CD4-positive, alpha-beta T cell (primary cell): Measurements from ENCODE around the gene NARS2. TPM values are rescaled to one million over a fixed set of nuclear protein-coding genes. Genes with fewer than 3 reads are reported as not detected.
A peak's percentile ranks its signal among the peaks of the same experiment; 100 is the strongest.

Experiments used
- ATAC-seq: fragments of 200-7000 bp; cut with Tn5 transposase; one replicate; pipeline ENCODE4 v1.10.0; 2022; ENCODE audit warnings: mild to moderate bottlenecking; ENCODE audit not compliant: poor library complexity
- CTCF ChIA-PET: fragments of 350-600 bp; sonication (Branson Sonifier 250); formaldehyde crosslinking; loops from one replicate; lab custom pipeline; 2021; ENCODE audit warnings: antibody characterized with exemption, inconsistent platforms; lab: Charles Lee
- POLR2A ChIA-PET: fragments of 350-600 bp; sonication (Branson Sonifier 250); formaldehyde crosslinking; loops from one replicate; lab custom pipeline; 2021; ENCODE audit warnings: antibody characterized with exemption, inconsistent platforms; lab: Charles Lee
- DNase-seq, 14 experiments: peaks; one replicate each; pipeline ENCODE4 v3.0.0-alpha.2; 2013 to 2020; ENCODE audit warnings: mixed read lengths in 2 of 14
- H3K27ac ChIP-seq, 2 donors: one replicate each; pipeline versions ENCODE4 v1.5.1 to v1.7.0; 2013; ENCODE audit warnings: low read length in 2 of 2, low read depth in 1 of 2, mild to moderate bottlenecking in 1 of 2
- H3K27me3 ChIP-seq, 2 experiments: 1 replicate in 1 of 2; 2 replicates in 1 of 2; pipeline versions ENCODE4 v1.6.1 to v1.7.0; 2013; ENCODE audit warnings: low read length in 2 of 2, control low read depth in 1 of 2, mild to moderate bottlenecking in 1 of 2, moderate library complexity in 1 of 2; ENCODE audit not compliant: insufficient read depth in 2 of 2, control insufficient read depth in 1 of 2
- H3K36me3 ChIP-seq: one replicate; pipeline ENCODE4 v1.6.1; 2013; ENCODE audit warnings: low read length, control low read depth; ENCODE audit not compliant: insufficient read depth
- H3K4me1 ChIP-seq: one replicate; pipeline ENCODE4 v1.6.1; 2013; ENCODE audit warnings: low read length, control low read depth; ENCODE audit not compliant: insufficient read depth
- H3K4me3 ChIP-seq: one replicate; pipeline ENCODE4 v1.5.1; 2013; ENCODE audit warnings: mild to moderate bottlenecking, low read length, moderate library complexity
- H3K9me3 ChIP-seq, 2 experiments: 1 replicate in 1 of 2; 2 replicates in 1 of 2; pipeline versions ENCODE4 v1.6.1 to v1.7.0; 2013; ENCODE audit warnings: low read length in 2 of 2, mild to moderate bottlenecking in 2 of 2, control low read depth in 1 of 2, moderate library complexity in 1 of 2; ENCODE audit not compliant: control insufficient read depth in 1 of 2, insufficient read depth in 1 of 2
- H3K27ac Mint-ChIP-seq: one replicate; pipeline ENCODE4 v1.8.0; 2020; ENCODE audit warnings: mixed read lengths
- H3K27me3 Mint-ChIP-seq: one replicate; pipeline ENCODE4 v1.8.0; 2021; ENCODE audit warnings: mixed read lengths
- H3K36me3 Mint-ChIP-seq: one replicate; pipeline ENCODE4 v1.8.0; 2021; ENCODE audit warnings: low read depth, mixed read lengths
- H3K4me1 Mint-ChIP-seq: one replicate; pipeline ENCODE4 v1.8.0; 2021; ENCODE audit warnings: low read depth, mixed read lengths
- H3K4me3 Mint-ChIP-seq: one replicate; pipeline ENCODE4 v1.8.0; 2020; ENCODE audit warnings: mild to moderate bottlenecking, mixed read lengths
- H3K9me3 Mint-ChIP-seq: one replicate; pipeline ENCODE4 v1.8.0; 2020; ENCODE audit warnings: mixed read lengths
- intact Hi-C, 2 experiments: fragments of 100-400 bp; cut with DNase I in 1 of 2; cut with micrococcal nuclease in 1 of 2; formaldehyde crosslinking; loops; one replicate each; pipeline versions ENCODE4 v1.15.1 to v1.9.0; 2023 to 2025; cut with DNase I, micrococcal nuclease
- total RNA-seq, 174 experiments: library from RNA in 2 of 174; stranded (reverse) in 2 of 174; gene quantifications; one replicate each; pipeline ENCODE4 v1.2.3 and lab custom pipeline; 2021 to 2026
- TF ChIP-seq, protein P1 (sequence below): fragments of 200-600 bp; IDR thresholded peaks from one replicate; pipeline ENCODE4 v1.8.0; 2022; ENCODE audit warnings: antibody characterized with exemption, mild to moderate bottlenecking

The NARS2 gene
- total RNA-seq, 2 experiments from 2014 or later: 8.7 to 9.3 TPM

DNA sequence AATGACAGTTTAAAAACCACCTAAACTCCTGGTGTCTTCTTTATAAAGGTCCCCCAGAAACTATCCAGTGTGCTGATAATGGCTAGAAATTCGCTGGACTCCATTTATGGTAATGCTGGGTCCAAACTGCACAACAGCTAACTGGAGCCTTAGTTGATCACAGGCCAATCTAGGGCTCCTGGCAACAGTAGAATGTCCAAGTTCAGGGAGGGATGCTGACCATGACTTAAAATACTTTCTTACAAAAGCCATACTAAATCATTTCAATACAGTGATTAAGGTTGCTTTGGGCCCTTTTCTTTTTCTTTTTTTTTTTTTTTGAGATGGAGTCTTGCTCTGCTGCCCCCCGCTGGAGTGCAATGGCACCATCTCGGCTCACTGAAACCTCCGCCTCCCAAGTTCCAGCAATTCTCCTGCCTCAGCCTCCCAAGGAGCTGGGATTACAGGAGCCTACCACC is 142.6 kb downstream of the NARS2 start:
- H3K27me3 Mint-ChIP-seq: no peaks in the 10 kb centered on the region
- intact Hi-C loops: no loop called here
- POLR2A ChIA-PET: no interaction called here

DNA sequence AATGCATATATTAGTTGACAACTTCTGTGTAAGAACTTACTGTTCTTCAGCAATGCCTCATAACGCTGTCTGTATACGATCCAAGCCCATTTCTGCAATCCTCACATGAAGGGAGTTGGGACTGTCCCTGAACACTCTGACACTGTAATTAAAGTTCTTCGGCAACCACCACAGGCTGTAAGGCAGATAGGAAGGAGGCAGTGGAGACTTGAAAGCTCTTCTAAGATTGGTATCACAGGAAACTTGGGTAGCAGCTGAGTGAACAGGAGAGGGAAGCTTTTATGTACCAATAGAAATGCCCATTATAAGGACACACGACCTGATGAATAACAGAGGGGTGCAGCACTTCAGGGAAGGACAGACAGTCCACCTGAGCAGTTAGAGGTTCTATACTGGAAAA is 145.0 kb downstream of the NARS2 start:
- no peak for DNase-seq

More for the DNA sequence above, 142.6 kb downstream of the NARS2 start:
- Mint-ChIP-seq H3K4me3 (no peak overlapping the region), H3K9me3 (no peaks in the 10 kb centered on the region), H3K27ac (no peak overlapping the region), H3K4me1 (no peaks in the 10 kb centered on the region), H3K36me3 (peaks cover 19% of the 10 kb centered on the region)
- Histone ChIP-seq H3K9me3 (no peaks in the 10 kb centered on the region), H3K4me1 (no peaks in the 10 kb centered on the region), H3K27me3 (no peaks in the 10 kb centered on the region), H3K27ac (no peak overlapping the region), H3K36me3 (no peaks in the 10 kb centered on the region), H3K4me3 (no peak overlapping the region)
- CTCF ChIA-PET: interaction anchor here (1.3 to 1.5 kb wide), 2 partner anchors 9 to 15 kb away, joined by 3 read pairs; partner anchors contain the start of gene GAB2
- TF ChIP-seq, protein P1, sequence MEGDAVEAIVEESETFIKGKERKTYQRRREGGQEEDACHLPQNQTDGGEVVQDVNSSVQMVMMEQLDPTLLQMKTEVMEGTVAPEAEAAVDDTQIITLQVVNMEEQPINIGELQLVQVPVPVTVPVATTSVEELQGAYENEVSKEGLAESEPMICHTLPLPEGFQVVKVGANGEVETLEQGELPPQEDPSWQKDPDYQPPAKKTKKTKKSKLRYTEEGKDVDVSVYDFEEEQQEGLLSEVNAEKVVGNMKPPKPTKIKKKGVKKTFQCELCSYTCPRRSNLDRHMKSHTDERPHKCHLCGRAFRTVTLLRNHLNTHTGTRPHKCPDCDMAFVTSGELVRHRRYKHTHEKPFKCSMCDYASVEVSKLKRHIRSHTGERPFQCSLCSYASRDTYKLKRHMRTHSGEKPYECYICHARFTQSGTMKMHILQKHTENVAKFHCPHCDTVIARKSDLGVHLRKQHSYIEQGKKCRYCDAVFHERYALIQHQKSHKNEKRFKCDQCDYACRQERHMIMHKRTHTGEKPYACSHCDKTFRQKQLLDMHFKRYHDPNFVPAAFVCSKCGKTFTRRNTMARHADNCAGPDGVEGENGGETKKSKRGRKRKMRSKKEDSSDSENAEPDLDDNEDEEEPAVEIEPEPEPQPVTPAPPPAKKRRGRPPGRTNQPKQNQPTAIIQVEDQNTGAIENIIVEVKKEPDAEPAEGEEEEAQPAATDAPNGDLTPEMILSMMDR: peak; percentile 46
- peak in 3 of 14 experiments; percentile 12 to 35 (median 32) for DNase-seq
- ATAC-seq: no peak

DNA sequence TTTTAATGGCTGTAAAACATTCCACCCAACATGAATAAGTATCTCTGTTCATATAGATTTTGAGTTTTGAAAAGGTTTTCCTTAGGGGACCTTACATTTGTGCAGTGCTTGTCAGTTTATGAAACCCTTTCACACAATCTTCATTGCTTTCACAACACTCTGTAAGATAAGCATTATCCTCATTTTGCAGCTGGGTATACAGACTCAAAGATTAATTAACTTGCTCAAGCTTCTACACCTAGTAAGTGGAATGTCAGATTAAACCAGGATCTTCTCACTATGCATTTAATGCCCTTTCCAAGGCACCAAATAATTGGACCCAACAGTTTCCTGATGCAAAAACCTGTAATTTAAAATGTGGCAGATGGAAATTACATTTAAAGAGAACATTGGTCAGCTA is 145.5 kb downstream of the NARS2 start:
- no peaks in the 10 kb centered on the region for H3K36me3 ChIP-seq
- H3K27ac ChIP-seq: no peak overlapping the region
- ATAC-seq (no peak), DNase-seq (no peak)
- no peak overlapping the region for H3K4me3 ChIP-seq
- ChIA-PET POLR2A (interaction anchor here (1.2 kb wide), 1 partner anchor 11 kb away, joined by 5 read pairs; the partner anchor contains the start of gene GAB2), CTCF (interaction anchor here (1.5 kb wide), 1 partner anchor 10 kb away, joined by 4 read pairs; no protein-coding TSS in a partner anchor)
- TF ChIP-seq, protein P1: no peak
- Mint-ChIP-seq H3K4me1 (no peaks in the 10 kb centered on the region), H3K9me3 (no peaks in the 10 kb centered on the region), H3K27ac (no peak overlapping the region), H3K36me3 (peaks cover 6% of the 10 kb centered on the region), H3K27me3 (no peaks in the 10 kb centered on the region), H3K4me3 (no peak overlapping the region)
- no peaks in the 10 kb centered on the region for H3K4me1 ChIP-seq
- intact Hi-C loops: no loop called here
- H3K27me3 ChIP-seq: no peaks in the 10 kb centered on the region
- no peaks in the 10 kb centered on the region for H3K9me3 ChIP-seq

More for the DNA sequence above, 145.0 kb downstream of the NARS2 start:
- Mint-ChIP-seq H3K9me3 (no peaks in the 10 kb centered on the region), H3K27ac (no peak overlapping the region), H3K4me1 (no peaks in the 10 kb centered on the region), H3K27me3 (no peaks in the 10 kb centered on the region), H3K4me3 (no peak overlapping the region), H3K36me3 (peaks cover 6% of the 10 kb centered on the region)
- Histone ChIP-seq H3K36me3 (no peaks in the 10 kb centered on the region), H3K4me3 (no peak overlapping the region), H3K27ac (no peak overlapping the region), H3K9me3 (no peaks in the 10 kb centered on the region), H3K4me1 (no peaks in the 10 kb centered on the region), H3K27me3 (no peaks in the 10 kb centered on the region)
- ATAC-seq: no peak
- POLR2A ChIA-PET: interaction anchor here (1.2 kb wide), 1 partner anchor 12 kb away, joined by 5 read pairs; the partner anchor contains the start of gene GAB2
- intact Hi-C loops: no loop called here
- TF ChIP-seq, protein P1: no peak
- CTCF ChIA-PET: interaction anchor here (1.4 to 1.5 kb wide), 2 partner anchors 11 to 135 kb away, joined by 4 to 5 read pairs; no protein-coding TSS in a partner anchor
